ENCODE data around the gene TANGO6.

TANGO6 gene

DNA sequence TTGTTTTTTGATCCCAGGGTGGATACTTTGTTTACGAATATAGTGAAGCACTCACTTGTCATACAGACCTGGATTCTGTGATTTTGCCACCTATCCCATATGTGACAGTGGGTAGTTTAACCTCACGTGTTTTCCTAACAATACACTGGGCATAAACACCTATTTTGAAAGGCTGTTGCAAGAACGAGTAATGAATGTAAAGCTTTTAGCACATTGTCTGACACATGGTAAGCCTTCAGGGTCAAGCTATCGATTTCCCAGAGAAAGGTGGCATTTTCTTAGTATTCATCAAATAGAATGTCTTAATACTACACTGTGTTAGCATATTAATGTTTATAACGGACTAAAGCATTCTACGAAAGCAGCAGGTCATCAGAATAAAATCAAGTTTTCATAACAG is 287.1 kb downstream of the TANGO6 start:
- Histone ChIP-seq H3K4me1 (ENCODE audit: control insufficient read depth, insufficient read depth, low read length) (peaks cover 2% of the 10 kb centered on the region), H3K9ac (ENCODE audit: low read length in 2 of 2) (no peak overlapping the region), H3K4me3 (ENCODE audit: low read length in 2 of 2) (no peak overlapping the region), H3K27ac (ENCODE audit: low read length) (no peak overlapping the region), H3K36me3 (ENCODE audit: control insufficient read depth in 2 of 2, insufficient read depth in 2 of 2, low read length in 2 of 2) (peaks cover 0 to 2% of the 10 kb centered on the region in 2 donors), H3K9me3 (ENCODE audit: control insufficient read depth in 2 of 2, low read length in 2 of 2) (no peaks in the 10 kb centered on the region), H3K27me3 (ENCODE audit: control insufficient read depth in 1 of 2, insufficient read depth in 2 of 2, low read length in 2 of 2) (no peaks in the 10 kb centered on the region)

- peak overlapping the region; percentile 72 to 91 for H3K4me3 ChIP-seq (ENCODE audit: low read length in 2 of 2)
- no peaks in the 10 kb centered on the region for H3K27me3 ChIP-seq (ENCODE audit: control insufficient read depth in 1 of 2, insufficient read depth in 2 of 2, low read length in 2 of 2)
- H3K9me3 ChIP-seq (ENCODE audit: control insufficient read depth in 2 of 2, low read length in 2 of 2), result no peaks in the 10 kb centered on the region
- H3K27ac ChIP-seq (ENCODE audit: low read length), result peak overlapping the region; percentile 73
- peak overlapping the region; percentile 83 to 89 for H3K9ac ChIP-seq (ENCODE audit: low read length in 2 of 2)
- H3K36me3 ChIP-seq (ENCODE audit: control insufficient read depth in 2 of 2, insufficient read depth in 2 of 2, low read length in 2 of 2), result peaks cover 0 to 2% of the 10 kb centered on the region in 2 donors
- H3K4me1 ChIP-seq (ENCODE audit: control insufficient read depth, insufficient read depth, low read length), result peaks cover 2% of the 10 kb centered on the region
Measured at GRCh38 chr16:69131167-69131838, 288.0 kb downstream of the TANGO6 start.

GRCh38 chr16:69131839-69132423 is 288.6 kb downstream of the TANGO6 start:
- H3K27me3 ChIP-seq (ENCODE audit: control insufficient read depth in 1 of 2, insufficient read depth in 2 of 2, low read length in 2 of 2), result no peaks in the 10 kb centered on the region
- peak overlapping the region; percentile 72 to 91 for H3K4me3 ChIP-seq (ENCODE audit: low read length in 2 of 2)
- H3K9me3 ChIP-seq (ENCODE audit: control insufficient read depth in 2 of 2, low read length in 2 of 2), result no peaks in the 10 kb centered on the region
- peak overlapping the region; percentile 73 for H3K27ac ChIP-seq (ENCODE audit: low read length)
- H3K4me1 ChIP-seq (ENCODE audit: control insufficient read depth, insufficient read depth, low read length), result peaks cover 2% of the 10 kb centered on the region
- peaks cover 0 to 2% of the 10 kb centered on the region in 2 donors for H3K36me3 ChIP-seq (ENCODE audit: control insufficient read depth in 2 of 2, insufficient read depth in 2 of 2, low read length in 2 of 2)
- H3K9ac ChIP-seq (ENCODE audit: low read length in 2 of 2), result peak overlapping the region; percentile 89

GRCh38 chr16:69132424-69133252 is 289.3 kb downstream of the TANGO6 start, which contains the start of the genes CHTF8 and UTP4:
CHTF8 (minus strand) TSS chr16:69132588; CDS start chr16:69121458, 11,130 bp downstream.
UTP4 (plus strand) TSS chr16:69132649; CDS start chr16:69133460, 811 bp downstream.
- H3K4me1 ChIP-seq (ENCODE audit: control insufficient read depth, insufficient read depth, low read length), result peaks cover 2% of the 10 kb centered on the region

GRCh38 chr16:69133373-69133954 is 290.1 kb downstream of the TANGO6 start:
- Histone ChIP-seq H3K4me1 (ENCODE audit: control insufficient read depth, insufficient read depth, low read length) (peaks cover 2% of the 10 kb centered on the region), H3K9me3 (ENCODE audit: control insufficient read depth in 2 of 2, low read length in 2 of 2) (no peaks in the 10 kb centered on the region), H3K4me3 (ENCODE audit: low read length in 2 of 2) (peak overlapping the region; percentile 91 to 93), H3K27ac (ENCODE audit: low read length) (no peak overlapping the region), H3K36me3 (ENCODE audit: control insufficient read depth in 2 of 2, insufficient read depth in 2 of 2, low read length in 2 of 2) (peaks cover 6 to 11% of the 10 kb centered on the region in 2 donors), H3K9ac (ENCODE audit: low read length in 2 of 2) (peak overlapping the region; percentile 81 to 89), H3K27me3 (ENCODE audit: control insufficient read depth in 1 of 2, insufficient read depth in 2 of 2, low read length in 2 of 2) (no peaks in the 10 kb centered on the region)

More at GRCh38 chr16:69132424-69133252, 289.3 kb downstream of the TANGO6 start, which contains the start of the genes CHTF8 and UTP4:
- Histone ChIP-seq H3K9me3 (ENCODE audit: control insufficient read depth in 2 of 2, low read length in 2 of 2) (no peaks in the 10 kb centered on the region), H3K27me3 (ENCODE audit: control insufficient read depth in 1 of 2, insufficient read depth in 2 of 2, low read length in 2 of 2) (no peaks in the 10 kb centered on the region), H3K9ac (ENCODE audit: low read length in 2 of 2) (peak within 1 kb of the TSS; percentile 89), H3K36me3 (ENCODE audit: control insufficient read depth in 2 of 2, insufficient read depth in 2 of 2, low read length in 2 of 2) (peaks cover under 1 to 8% of the 10 kb centered on the region in 2 donors), H3K27ac (ENCODE audit: low read length) (peak within 1 kb of the TSS; percentile 73), H3K4me3 (ENCODE audit: low read length in 2 of 2) (peak within 1 kb of the TSS; percentile 91 to 93)
